GM21390 (cell line): Measurements from ENCODE around the gene HRK.
A peak's percentile ranks its signal among the peaks of the same experiment; 100 is the strongest.

Experiments
- ATAC-seq: cut with Tn5 transposase; IDR thresholded peaks from one replicate; pipeline ENCODE4 v1.9.1; 2021; ENCODE audit not compliant: unreplicated experiment

The HRK gene

GRCh38 chr12:116870306-116870705, 10.9 kb downstream of the HRK start:
- no peak for ATAC-seq

DNA sequence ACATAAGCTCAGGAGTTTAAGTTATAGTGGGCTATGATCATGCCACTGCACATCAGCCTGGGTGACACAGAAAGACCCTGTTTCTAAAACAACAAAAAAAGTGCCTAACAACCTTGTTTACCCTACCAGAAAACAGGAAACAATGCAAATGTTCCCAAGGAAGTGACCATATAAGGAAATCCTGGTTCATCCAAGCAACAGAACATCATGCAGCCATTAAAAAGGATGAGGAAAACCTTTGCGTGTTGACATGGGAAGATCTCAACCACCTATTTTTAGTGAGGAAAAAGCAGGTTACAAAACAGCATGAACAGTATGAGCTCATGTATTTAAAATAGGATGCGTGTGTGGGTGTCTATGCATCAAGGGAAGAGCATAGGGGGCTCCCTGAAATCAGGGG, 13.7 kb downstream of the HRK start:
- ATAC-seq = no peak

- no peak for ATAC-seq
Observed at GRCh38 chr12:116864371-116865160, 16.7 kb downstream of the HRK start.

- ATAC-seq = no peak
Observed at GRCh38 chr12:116863275-116863767, 17.9 kb downstream of the HRK start.

- no peak for ATAC-seq
Observed at GRCh38 chr12:116862167-116862566, 19.1 kb downstream of the HRK start.

GRCh38 chr12:116861320-116861719, 19.9 kb downstream of the HRK start:
- ATAC-seq = peak; percentile 76

DNA sequence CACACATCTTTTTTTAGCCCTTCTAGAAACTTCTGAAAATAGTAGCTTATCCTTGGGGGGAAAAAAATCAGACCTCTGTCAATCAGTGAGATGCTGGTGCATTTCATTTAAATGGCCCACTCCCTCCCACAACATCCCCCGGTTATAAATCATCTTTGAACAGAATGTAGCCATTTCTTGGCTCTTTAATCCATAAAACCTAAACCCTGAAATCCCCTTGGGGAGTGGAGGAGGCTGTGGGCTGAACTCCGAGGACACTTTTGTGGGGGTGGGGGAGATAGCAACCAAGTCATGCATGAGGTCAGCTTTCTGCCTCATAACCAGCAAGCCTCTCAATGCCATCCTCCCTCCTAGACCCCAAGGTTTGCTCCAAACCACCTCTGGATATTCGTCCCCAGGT, 21.0 kb downstream of the HRK start:
- no peak for ATAC-seq

DNA sequence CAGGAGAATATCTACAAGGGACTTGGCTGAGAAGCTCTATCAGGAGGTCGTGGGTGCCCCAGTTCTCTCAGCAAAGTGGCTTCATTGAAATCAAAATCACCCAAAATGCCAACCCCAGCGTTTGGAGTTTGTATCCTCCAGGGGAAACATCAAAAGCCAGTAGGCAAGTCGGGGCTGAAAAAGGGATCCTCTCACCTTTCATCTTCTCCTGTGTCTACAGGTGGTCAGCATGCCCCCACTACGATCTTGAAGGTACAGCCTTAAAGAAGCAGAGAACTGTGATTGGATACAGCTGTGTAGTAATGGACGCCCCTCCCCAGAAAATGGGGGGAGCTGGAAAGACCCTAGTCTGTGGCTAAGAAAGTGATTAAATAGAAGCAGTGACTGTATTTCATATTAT, 22.2 kb downstream of the HRK start:
- ATAC-seq = no peak

DNA sequence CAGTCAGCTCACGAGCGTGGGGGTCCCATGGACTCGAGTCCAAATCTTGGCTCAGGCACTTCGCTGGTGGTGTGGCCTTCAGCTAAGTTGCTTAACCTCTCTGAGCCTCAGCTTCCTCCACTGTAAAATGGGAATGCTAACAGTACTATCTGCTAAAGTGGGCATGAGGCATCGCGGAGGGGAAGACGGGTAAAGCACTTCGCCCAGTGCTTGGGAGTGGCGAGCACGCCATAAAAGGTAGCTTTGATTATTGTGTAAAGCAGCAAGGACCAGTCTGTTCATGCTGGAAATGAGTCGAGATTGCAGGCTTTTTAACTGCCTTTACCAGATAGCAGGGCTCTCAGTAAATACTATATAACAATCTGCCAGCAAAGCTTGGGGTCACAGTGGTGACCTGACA, 24.5 kb downstream of the HRK start:
- no peak for ATAC-seq

GRCh38 chr12:116855744-116856470, 25.3 kb downstream of the HRK start:
- no peak for ATAC-seq

- no peak for ATAC-seq
Observed at GRCh38 chr12:116853507-116853906, 27.7 kb downstream of the HRK start.

DNA sequence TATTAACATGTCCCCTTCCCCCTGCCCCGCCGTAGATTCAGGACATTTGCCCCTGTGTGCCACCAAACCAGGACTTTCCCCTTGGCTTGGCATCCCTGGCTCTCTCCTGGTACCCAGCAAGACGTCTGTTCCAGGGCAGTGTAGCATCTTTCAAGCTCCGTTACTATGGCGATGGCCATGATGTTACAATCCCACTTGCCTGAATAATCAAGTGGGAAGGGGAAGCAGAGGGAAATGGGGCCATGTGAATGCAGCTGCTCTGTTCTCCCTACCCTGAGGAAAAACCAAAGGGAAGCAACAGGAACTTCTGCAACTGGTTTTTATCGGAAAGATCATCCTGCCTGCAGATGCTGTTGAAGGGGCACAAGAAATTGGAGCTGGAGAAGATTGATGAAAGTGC, 28.9 kb downstream of the HRK start:
- ATAC-seq = no peak

DNA sequence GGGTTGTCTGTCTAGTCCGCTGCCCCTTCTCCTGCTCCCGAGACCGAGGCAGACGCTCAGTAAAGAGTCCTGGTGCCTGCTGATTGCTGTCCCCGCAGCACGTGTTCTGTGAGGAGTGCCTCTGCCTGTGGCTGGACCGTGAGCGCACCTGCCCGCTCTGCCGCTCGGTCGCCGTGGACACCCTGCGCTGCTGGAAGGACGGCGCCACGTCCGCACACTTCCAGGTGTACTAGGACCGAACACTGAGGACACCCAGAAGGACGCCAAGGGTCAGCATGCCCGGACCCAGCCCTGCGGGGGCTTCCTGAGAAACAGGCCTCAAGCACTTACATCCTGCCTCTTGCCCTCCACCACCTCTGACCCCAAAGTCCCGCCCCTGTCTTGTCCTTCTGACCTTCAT, 32.0 kb downstream of the HRK start:
- no peak for ATAC-seq

DNA sequence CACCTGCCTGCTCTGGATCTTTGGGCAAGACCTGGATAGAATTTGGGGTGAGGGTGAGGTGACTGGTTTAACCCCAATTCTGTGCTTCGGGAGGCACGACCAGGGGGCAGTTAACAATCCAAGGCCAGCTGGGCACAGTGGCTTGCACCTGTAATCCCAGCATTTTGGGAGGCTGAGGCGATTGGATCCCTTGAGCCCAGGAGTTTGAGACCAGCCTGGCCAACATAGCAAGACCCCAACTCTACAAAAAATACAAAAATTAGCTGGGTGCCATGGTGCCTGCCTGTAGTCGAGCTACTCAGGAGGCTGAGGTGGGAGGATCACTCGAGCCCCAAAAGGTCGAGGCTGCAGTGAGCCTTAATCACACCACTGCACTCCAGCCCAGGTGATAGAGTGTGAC, 38.2 kb downstream of the HRK start:
- ATAC-seq = no peak

DNA sequence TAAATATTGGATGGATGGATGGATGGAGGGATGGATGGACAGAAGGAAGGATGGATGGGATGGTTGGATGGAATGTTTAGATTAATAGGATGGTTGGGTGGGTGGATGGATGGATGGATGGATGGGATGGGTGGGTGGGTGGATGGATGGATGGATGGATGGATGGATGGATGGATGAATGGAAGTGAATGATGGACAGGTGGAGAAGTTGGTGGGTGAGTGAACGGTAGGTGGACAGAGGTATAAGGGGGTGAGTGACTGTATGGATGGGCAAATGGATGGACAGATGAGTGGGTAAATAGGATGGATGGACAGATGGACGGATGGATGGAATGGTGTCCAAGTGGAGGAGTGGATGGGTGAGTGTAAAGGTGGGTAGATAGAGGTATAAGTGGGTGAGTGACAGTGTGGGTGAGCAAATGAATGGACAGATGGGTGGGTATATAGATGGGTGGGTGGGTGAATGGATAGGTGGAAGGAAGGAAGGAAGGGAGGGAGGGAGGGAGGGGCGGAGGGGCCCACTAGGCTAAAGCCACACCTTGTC, 41.9 kb downstream of the HRK start:
- no peak for ATAC-seq

DNA sequence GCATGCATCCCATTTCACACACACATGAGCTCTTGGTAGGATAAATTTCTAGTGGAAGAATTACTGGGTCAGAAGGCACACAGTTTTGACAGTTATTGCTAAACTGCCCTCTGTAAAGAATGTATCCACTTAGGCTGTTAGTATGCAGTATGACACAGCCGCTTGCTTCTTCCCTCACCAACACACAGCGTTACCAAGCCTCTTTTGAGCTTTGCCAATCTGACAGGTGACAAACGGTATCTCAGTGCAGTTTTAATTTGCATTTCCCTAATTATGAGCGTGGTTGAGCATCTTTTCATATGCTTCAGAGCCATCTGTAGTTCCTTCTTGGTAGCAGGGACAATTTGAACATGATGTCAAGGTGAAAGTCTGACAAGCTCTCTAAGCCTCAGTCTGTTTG, 42.9 kb downstream of the HRK start:
- no peak for ATAC-seq

DNA sequence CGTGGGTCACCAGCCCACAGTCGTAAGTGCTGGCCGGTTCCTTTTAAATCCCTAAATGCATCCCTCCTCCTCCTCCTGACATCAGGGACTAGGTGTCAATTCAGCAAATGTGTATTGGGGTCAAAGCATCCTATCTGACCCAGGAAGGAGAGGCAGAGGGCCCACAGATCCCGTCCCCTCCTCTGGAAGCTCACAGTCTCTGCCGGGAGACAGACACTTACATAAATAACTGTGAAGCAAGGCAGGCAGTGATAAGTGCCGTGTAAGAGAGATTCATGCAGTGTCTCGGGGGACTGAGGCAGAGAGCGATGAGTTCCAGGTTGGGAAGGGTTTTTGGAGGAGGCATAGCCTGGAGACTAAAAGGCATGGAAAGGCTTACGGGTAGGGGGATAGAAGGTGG, 44.1 kb downstream of the HRK start:
- ATAC-seq = no peak

DNA sequence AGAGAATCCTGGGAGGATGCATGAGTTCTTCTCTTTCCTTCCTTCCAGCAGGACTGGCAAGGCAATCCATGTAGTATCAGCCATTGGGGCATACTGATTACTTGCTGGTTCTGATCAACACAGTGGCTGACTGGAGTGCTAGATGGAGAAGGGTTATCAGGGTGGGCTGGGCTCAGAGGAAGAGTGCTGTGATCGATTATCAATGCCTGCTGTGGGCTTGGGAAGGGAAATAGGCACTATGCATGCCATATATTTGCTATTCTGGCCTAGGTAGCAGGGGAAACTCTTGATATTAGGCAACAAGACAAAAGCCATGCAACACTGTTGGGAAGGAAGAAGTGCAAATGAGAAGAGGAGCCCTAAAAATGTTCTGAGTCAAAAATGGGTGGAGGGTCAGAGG, 45.8 kb downstream of the HRK start:
- no peak for ATAC-seq

GRCh38 chr12:116833474-116833873, 47.8 kb downstream of the HRK start:
- no peak for ATAC-seq

DNA sequence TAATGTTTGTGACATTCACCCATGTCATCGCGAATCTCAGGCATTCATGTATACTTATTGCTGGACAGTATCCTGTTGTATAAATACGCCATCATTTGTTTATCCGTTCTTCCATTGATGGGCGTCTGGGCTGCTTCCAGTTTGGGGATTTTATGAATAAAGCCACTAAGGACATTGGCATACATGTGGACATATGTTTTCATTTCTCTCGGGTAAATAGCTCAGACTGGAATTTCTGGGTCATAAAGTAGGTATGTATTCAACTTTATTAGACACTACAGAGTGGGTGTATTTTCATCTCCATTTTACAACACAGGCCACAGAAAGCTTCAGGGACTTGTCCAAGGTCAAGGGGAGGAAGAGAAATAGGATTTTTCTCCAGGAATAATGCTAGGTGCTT, 48.9 kb downstream of the HRK start:
- ATAC-seq = no peak

- ATAC-seq = no peak
Observed at GRCh38 chr12:116827432-116827831, 53.8 kb downstream of the HRK start.

- no peak for ATAC-seq
Observed at GRCh38 chr12:116821291-116821690, 60.0 kb downstream of the HRK start.
